OCI-LY1 (cell line): ENCODE measurements around the gene OVOL2.
"Not testable (repeated sequence)": the region's sequence is repeated elsewhere in the genome, so short reads cannot be mapped to it uniquely, and the experiment has no call there.

ENCODE experiments used
- H2AFZ ChIP-seq: fragments of 200-600 bp; sonication (generic), shearing (Covaris generic); 2 replicates; pipeline ENCODE4 v1.6.0; 2014; ENCODE audit warnings: antibody characterized with exemption, mild to moderate bottlenecking, low read length
- H3F3A ChIP-seq: fragments of 200-600 bp; sonication (generic), shearing (Covaris generic); 2 replicates; pipeline ENCODE4 v1.6.0; 2014; ENCODE audit warnings: mild to moderate bottlenecking, antibody characterized with exemption, low read length, moderate library complexity; ENCODE audit not compliant: insufficient read depth
- H3K27ac ChIP-seq: fragments of 200-600 bp; sonication (generic); 2 replicates; pipeline ENCODE4 v1.5.1; 2014; ENCODE audit warnings: low read length, mixed run types, mild to moderate bottlenecking, low read depth; ENCODE audit not compliant: poor library complexity, severe bottlenecking
- H3K27me3 ChIP-seq: fragments of 200-600 bp; sonication (generic); 2 replicates; pipeline ENCODE4 v1.6.0; 2014; ENCODE audit warnings: antibody characterized with exemption, mild to moderate bottlenecking, low read length, moderate library complexity; ENCODE audit not compliant: insufficient read depth
- H3K36me3 ChIP-seq: fragments of 200-600 bp; sonication (generic); 2 replicates; pipeline ENCODE4 v1.6.1; 2014; ENCODE audit warnings: mild to moderate bottlenecking, antibody characterized with exemption, low read length, moderate library complexity, mixed read lengths; ENCODE audit not compliant: insufficient read depth
- H3K4me1 ChIP-seq: fragments of 200-600 bp; sonication (generic); 2 replicates; pipeline ENCODE4 v1.5.1; 2014; ENCODE audit warnings: mild to moderate bottlenecking, low read length, moderate library complexity; ENCODE audit not compliant: insufficient read depth, severe bottlenecking
- H3K4me2 ChIP-seq: fragments of 200-600 bp; sonication (generic), shearing (Covaris generic); 2 replicates; pipeline ENCODE4 v1.6.1; 2014; ENCODE audit warnings: low read length
- H3K4me3 ChIP-seq: fragments of 200-600 bp; sonication (generic); 2 replicates; pipeline ENCODE4 v1.5.1; 2014; ENCODE audit warnings: low read length, low read depth, mild to moderate bottlenecking, mixed read lengths; ENCODE audit not compliant: poor library complexity, severe bottlenecking
- H3K79me2 ChIP-seq: fragments of 200-600 bp; shearing (Covaris generic); 2 replicates; pipeline ENCODE4 v1.6.1; 2016; ENCODE audit warnings: mixed run types, low read length, mixed read lengths; ENCODE audit not compliant: insufficient read depth
- H3K9ac ChIP-seq: fragments of 200-600 bp; sonication (generic), shearing (Covaris generic); 2 replicates; pipeline ENCODE4 v1.6.1; 2014; ENCODE audit warnings: mild to moderate bottlenecking, low read length, mixed read lengths
- H3K9me2 ChIP-seq: fragments of 200-600 bp; sonication (generic), shearing (Covaris generic); 2 replicates; pipeline ENCODE4 v1.6.1; 2014; ENCODE audit warnings: low read depth, mild to moderate bottlenecking, low read length, mixed read lengths
- H3K9me3 ChIP-seq: fragments of 200-600 bp; shearing (Covaris generic); 2 replicates; pipeline ENCODE4 v1.6.1; 2014; ENCODE audit warnings: low read length, mixed read lengths
- H4K20me1 ChIP-seq: fragments of 200-600 bp; sonication (generic), shearing (Covaris generic); 2 replicates; pipeline ENCODE4 v1.6.0; 2016; ENCODE audit warnings: mild to moderate bottlenecking, low read length; ENCODE audit not compliant: insufficient read depth
- CTCF ChIP-seq: fragments of 200-600 bp; sonication (generic), shearing (Covaris generic); IDR thresholded peaks from 2 replicates; pipeline ENCODE4 v1.5.1; 2017; ENCODE audit warnings: mild to moderate bottlenecking, antibody characterized with exemption, low read length, moderate library complexity, mixed read lengths
- EZH2 ChIP-seq: fragments of 200-600 bp; sonication (generic), shearing (Covaris generic); IDR thresholded peaks from 2 replicates; pipeline ENCODE4 v1.8.0; 2017; ENCODE audit warnings: borderline replicate concordance, mixed run types, mild to moderate bottlenecking, antibody characterized with exemption, low read length, moderate library complexity, mixed read lengths

Gene OVOL2

GRCh38 chr20:18087054-18087453 lies 29.3 kb upstream of the OVOL2 start:
- H3K4me2 ChIP-seq = no peak overlapping the region
- H3K27ac ChIP-seq = no peak overlapping the region
- H3K9me3 ChIP-seq = no peaks in the 10 kb centered on the region
- H2AFZ ChIP-seq = no peak overlapping the region
- TF ChIP-seq EZH2 (no peak), CTCF (no peak)
- H3K9me2 ChIP-seq = no peaks in the 10 kb centered on the region
- no peaks in the 10 kb centered on the region for H3F3A ChIP-seq
- no peaks in the 10 kb centered on the region for H3K36me3 ChIP-seq
- H3K9ac ChIP-seq = no peak overlapping the region
- no peaks in the 10 kb centered on the region for H3K27me3 ChIP-seq
- no peaks in the 10 kb centered on the region for H3K79me2 ChIP-seq
- H4K20me1 ChIP-seq = no peaks in the 10 kb centered on the region
- H3K4me3 ChIP-seq = no peak overlapping the region
- no peaks in the 10 kb centered on the region for H3K4me1 ChIP-seq

GRCh38 chr20:18080836-18081235 lies 23.1 kb upstream of the OVOL2 start:
- not testable (repeated sequence) for H3K36me3 ChIP-seq, H3K9ac ChIP-seq, H3K9me3 ChIP-seq, H3K4me3 ChIP-seq, H3K9me2 ChIP-seq, H3K27ac ChIP-seq, H4K20me1 ChIP-seq, H2AFZ ChIP-seq, H3K79me2 ChIP-seq, H3F3A ChIP-seq, H3K4me2 ChIP-seq, H3K4me1 ChIP-seq, H3K27me3 ChIP-seq

- Histone ChIP-seq H3F3A (no peaks in the 10 kb centered on the region), H3K27me3 (no peaks in the 10 kb centered on the region), H3K4me3 (no peak overlapping the region), H3K27ac (no peak overlapping the region), H3K9ac (no peak overlapping the region), H3K4me2 (no peak overlapping the region), H3K9me2 (no peaks in the 10 kb centered on the region), H4K20me1 (no peaks in the 10 kb centered on the region), H3K4me1 (no peaks in the 10 kb centered on the region), H3K9me3 (no peaks in the 10 kb centered on the region), H3K36me3 (no peaks in the 10 kb centered on the region), H2AFZ (no peak overlapping the region), H3K79me2 (no peaks in the 10 kb centered on the region)
- no peak for TF ChIP-seq CTCF
- TF ChIP-seq EZH2 = no peak
Observed at GRCh38 chr20:18079756-18080353, 22.1 kb upstream of the OVOL2 start.

DNA sequence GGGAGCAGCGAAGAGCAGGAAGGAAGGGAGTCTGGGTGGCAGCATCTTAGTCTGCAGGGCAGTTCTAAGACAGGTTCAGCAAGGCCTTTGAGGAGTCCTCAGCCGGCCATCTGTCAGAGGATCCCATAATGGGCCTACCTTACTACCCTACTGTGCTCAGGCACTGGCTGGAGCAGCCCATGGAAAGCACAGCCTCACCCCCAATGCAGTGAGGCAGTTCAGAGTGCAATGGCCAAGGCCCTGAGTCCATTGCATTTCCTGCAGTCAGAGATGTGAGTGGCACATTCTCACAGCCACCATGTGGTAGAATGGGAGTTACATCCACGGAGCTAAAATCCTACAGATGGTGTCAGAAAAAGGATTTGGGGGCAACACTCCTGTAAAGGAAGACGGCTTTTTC lies 19.4 kb upstream of the OVOL2 start:
- H3K4me2 ChIP-seq = no peak overlapping the region
- H3K4me1 ChIP-seq = no peaks in the 10 kb centered on the region
- H3K27me3 ChIP-seq = no peaks in the 10 kb centered on the region
- no peaks in the 10 kb centered on the region for H4K20me1 ChIP-seq
- H3K4me3 ChIP-seq = no peak overlapping the region
- H3K9me2 ChIP-seq = no peaks in the 10 kb centered on the region
- no peaks in the 10 kb centered on the region for H3K9me3 ChIP-seq
- H2AFZ ChIP-seq = no peak overlapping the region
- TF ChIP-seq EZH2 = no peak
- H3K27ac ChIP-seq = no peak overlapping the region
- H3K9ac ChIP-seq = no peak overlapping the region
- H3K36me3 ChIP-seq = no peaks in the 10 kb centered on the region
- H3F3A ChIP-seq = no peaks in the 10 kb centered on the region
- H3K79me2 ChIP-seq = no peaks in the 10 kb centered on the region
